Psoas muscle (tissue), 8 donors: Measurements from ENCODE around the gene CRACR2A. TPM values are rescaled to one million over a fixed set of nuclear protein-coding genes. Genes with fewer than 3 reads are reported as not detected.

Experiments
- ATAC-seq, 4 donors: fragments of 200-7000 bp; cut with Tn5 transposase; one replicate each; pipeline ENCODE4 v1.9.1; 2020; ENCODE audit warnings: moderate library complexity in 3 of 4, mild to moderate bottlenecking in 2 of 4
- DNase-seq, 2 donors: peaks; one replicate each; pipeline ENCODE4 v3.0.0-alpha.2; 2020
- H3K27ac ChIP-seq: fragments of 200-600 bp; one replicate; pipeline ENCODE4 v1.8.0; 2022
- H3K27me3 ChIP-seq, 3 donors: fragments of 200-600 bp in 1 of 3; one replicate each; pipeline versions ENCODE4 v1.6.1 to v1.8.0; 2013 to 2022; ENCODE audit warnings: low read length in 2 of 3, mild to moderate bottlenecking in 2 of 3, moderate library complexity in 1 of 3; ENCODE audit not compliant: insufficient read depth in 3 of 3
- H3K36me3 ChIP-seq, 2 donors: fragments of 200-600 bp in 1 of 2; one replicate each; pipeline versions ENCODE4 v1.6.1 to v1.8.0; 2013 to 2022; ENCODE audit warnings: low read depth in 1 of 2, mild to moderate bottlenecking in 1 of 2, moderate library complexity in 1 of 2; ENCODE audit not compliant: insufficient read depth in 1 of 2
- H3K4me1 ChIP-seq: fragments of 200-600 bp; one replicate; pipeline ENCODE4 v1.8.0; 2022
- H3K4me3 ChIP-seq: fragments of 200-600 bp; one replicate; pipeline ENCODE4 v1.8.0; 2022; ENCODE audit warnings: mild to moderate bottlenecking
- H3K9me3 ChIP-seq: fragments of 200-600 bp; one replicate; pipeline ENCODE4 v1.8.0; 2022
- WGBS, 3 donors: extraction: QIAGEN DNeasy Blood & Tissue Kit; methylation state at CpG; one replicate each; pipeline versions ENCODE4 v1.1.6 to v1.1.7; 2013; 5-methylcytosine and 5-hydroxymethylcytosine counted together
- intact Hi-C, 2 donors: fragments of 100-400 bp; cut with DNase I; formaldehyde crosslinking; loops; one replicate each; pipeline versions ENCODE4 v1.11.0 to v1.14.2; 2022
- polyA plus RNA-seq, 3 donors: library from polyadenylated mRNA; stranded (reverse); fragments of 200-250 nt; gene quantifications; one replicate each; pipeline ENCODE4 v1.2.3, GENCODE V29; 2013
- total RNA-seq, 4 donors: library from RNA; stranded (reverse); fragmentation: NEBNext Ultra II Directional in 2 of 4; extraction: Animal tissue kit (Norgen Biotek cat#: 25700) in 2 of 4; gene quantifications; one replicate each; pipeline versions ENCODE4 v1.2.1 to v1.2.4, GENCODE V29; 2021 to 2023
- TF ChIP-seq, protein P1 (sequence below): fragments of 200-600 bp; IDR thresholded peaks from one replicate; pipeline ENCODE4 v1.8.0; 2022; ENCODE audit warnings: antibody characterized with exemption
- donor health status: healthy with polysubstance abuse.
- donor health status: DM: no; HTN: no; CAD: no; lungs with moderate emphysema.
- donor health status: Bipolar disorder and iron deficiency.
- donor health status: healthy.
- donor health status: DM: yes; HTN: yes; CAD: no.
- donor health status: DM: no; HTN: no; CAD: no.
- donor health status: DM: no; HTN: no; CAD: no.
- donor health status: DM: yes; HTN: yes; CAD: no.

Gene CRACR2A
- total and polyA plus RNA-seq, 7 donors = 0.24 to 1.7 (median 0.87) TPM

DNA sequence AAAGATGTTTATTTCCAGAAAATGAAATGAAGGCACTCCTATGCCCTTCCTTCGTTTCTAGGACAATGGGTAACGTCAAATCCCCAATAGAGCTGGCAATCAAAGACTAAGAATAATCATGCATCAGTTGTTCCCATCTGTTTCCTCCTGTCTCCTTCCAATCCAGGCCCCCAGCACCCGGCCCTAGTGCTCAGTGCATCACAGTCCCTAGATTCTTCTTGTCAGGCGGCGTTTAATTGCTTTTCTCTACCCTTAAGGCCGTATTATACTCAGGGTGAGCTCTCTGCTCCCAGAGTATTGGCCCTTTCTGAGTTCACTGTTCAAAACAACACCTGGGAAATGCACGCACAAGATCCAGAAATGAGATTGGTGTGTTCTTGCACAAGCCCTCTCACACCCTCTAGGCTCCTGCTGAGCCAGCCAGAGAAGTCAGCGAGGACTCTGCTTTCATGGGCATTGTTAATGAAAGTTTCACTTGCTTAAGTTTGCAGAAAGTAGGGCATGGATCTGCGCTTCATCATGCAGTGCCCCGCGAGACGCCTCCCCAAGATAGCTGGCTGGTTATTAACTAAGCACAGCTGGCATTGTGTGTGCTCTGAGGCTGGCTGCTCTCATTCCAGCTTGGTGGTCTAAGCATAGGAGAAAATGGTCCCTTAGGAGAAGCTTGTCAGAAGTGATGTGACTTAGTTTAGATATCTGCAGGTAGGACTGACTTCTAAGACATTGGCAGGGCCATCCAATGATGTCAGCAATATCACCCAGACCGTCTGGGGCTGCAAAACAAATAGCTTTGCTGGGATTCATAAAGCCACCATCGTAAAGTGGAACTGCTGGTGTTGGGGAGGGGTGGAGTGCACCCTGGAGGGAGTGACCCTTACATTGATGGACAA is 28.7 kb downstream of the CRACR2A start:
- H3K27ac ChIP-seq = no peak overlapping the region

DNA sequence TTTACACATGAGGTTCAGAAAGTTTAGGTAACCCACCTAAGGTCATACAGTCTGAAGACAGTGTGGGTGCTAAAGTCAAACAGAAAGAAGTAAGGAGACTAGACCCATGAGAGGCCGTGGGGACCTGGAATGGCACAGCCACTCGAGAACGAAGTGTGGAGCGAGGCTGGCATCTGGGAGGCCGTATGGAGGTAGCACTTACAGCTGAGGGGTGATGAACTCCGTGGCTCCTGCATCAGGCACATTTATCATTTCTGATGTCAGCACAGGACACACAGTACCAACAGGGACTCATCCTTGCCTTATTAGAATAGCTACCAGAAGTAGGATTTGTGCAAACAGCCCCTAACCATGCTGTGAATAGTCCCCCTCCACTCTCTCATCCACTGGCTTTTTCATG is 30.5 kb downstream of the CRACR2A start:
- intact Hi-C loops = no loop called here
- TF ChIP-seq, protein P1, sequence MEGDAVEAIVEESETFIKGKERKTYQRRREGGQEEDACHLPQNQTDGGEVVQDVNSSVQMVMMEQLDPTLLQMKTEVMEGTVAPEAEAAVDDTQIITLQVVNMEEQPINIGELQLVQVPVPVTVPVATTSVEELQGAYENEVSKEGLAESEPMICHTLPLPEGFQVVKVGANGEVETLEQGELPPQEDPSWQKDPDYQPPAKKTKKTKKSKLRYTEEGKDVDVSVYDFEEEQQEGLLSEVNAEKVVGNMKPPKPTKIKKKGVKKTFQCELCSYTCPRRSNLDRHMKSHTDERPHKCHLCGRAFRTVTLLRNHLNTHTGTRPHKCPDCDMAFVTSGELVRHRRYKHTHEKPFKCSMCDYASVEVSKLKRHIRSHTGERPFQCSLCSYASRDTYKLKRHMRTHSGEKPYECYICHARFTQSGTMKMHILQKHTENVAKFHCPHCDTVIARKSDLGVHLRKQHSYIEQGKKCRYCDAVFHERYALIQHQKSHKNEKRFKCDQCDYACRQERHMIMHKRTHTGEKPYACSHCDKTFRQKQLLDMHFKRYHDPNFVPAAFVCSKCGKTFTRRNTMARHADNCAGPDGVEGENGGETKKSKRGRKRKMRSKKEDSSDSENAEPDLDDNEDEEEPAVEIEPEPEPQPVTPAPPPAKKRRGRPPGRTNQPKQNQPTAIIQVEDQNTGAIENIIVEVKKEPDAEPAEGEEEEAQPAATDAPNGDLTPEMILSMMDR = no peak
- Histone ChIP-seq H3K4me3 (no peak overlapping the region), H3K4me1 (no peaks in the 10 kb centered on the region), H3K27me3 (no peaks in the 10 kb centered on the region), H3K27ac (no peak overlapping the region), H3K36me3 (no peaks in the 10 kb centered on the region), H3K9me3 (no peaks in the 10 kb centered on the region)
- DNase-seq (no peak), ATAC-seq (no peak)
- 81 to 91% (median 85%) methylated on average over 6 of the region's 6 CpGs for WGBS, 3 donors

More for the DNA sequence above, 28.7 kb downstream of the CRACR2A start:
- TF ChIP-seq, protein P1 = no peak
- Histone ChIP-seq H3K4me3 (no peak overlapping the region), H3K27me3 (no peaks in the 10 kb centered on the region), H3K36me3 (no peaks in the 10 kb centered on the region), H3K9me3 (no peaks in the 10 kb centered on the region), H3K4me1 (no peaks in the 10 kb centered on the region)
- 76 to 89% (median 88%) methylated on average over 14 of the region's 14 CpGs for WGBS, 3 donors
- DNase-seq = no peak
- intact Hi-C loops = no loop called here
- ATAC-seq = no peak

DNA sequence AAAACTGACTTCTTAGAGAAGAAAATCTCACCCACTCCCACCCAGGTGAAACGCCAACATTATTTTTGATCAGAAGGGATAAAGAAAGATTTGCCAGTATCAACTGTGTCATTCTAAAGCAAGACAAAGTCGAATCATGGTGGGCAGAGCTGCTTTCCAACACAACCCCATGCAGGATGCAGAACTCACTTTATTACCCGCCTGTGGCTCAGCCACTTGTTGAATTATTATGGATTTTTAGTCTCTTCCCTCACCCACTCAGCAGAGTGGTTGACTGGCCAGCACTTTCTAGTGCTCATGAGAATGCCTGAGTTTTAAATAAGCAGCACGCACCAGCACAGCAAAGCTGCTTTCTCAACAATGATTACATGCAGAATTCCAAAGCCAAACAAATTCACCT is 32.1 kb downstream of the CRACR2A start:
- H3K27me3 ChIP-seq = no peaks in the 10 kb centered on the region
- DNase-seq (no peak), ATAC-seq (no peak)
- H3K4me3 ChIP-seq = no peak overlapping the region
- 83 to 86% (median 85%) methylated on average over 4 of the region's 4 CpGs for WGBS, 3 donors
- H3K4me1 ChIP-seq = no peaks in the 10 kb centered on the region
- TF ChIP-seq, protein P1 = no peak
- intact Hi-C loops = no loop called here
- no peaks in the 10 kb centered on the region for H3K9me3 ChIP-seq
- H3K27ac ChIP-seq = no peak overlapping the region
- H3K36me3 ChIP-seq = no peaks in the 10 kb centered on the region

- 85 to 91% (median 87%) methylated on average over 4 of the region's 4 CpGs for WGBS, 3 donors
- no peaks in the 10 kb centered on the region for H3K4me1 ChIP-seq
- no peaks in the 10 kb centered on the region for H3K36me3 ChIP-seq
- H3K27me3 ChIP-seq = no peaks in the 10 kb centered on the region
- ATAC-seq = no peak
- TF ChIP-seq, protein P1 = no peak
- no peak overlapping the region for H3K27ac ChIP-seq
- no peak overlapping the region for H3K4me3 ChIP-seq
- H3K9me3 ChIP-seq = no peaks in the 10 kb centered on the region
- intact Hi-C loops = no loop called here
- DNase-seq = no peak
Measured at GRCh38 chr12:3718100-3718499, 34.8 kb downstream of the CRACR2A start.
